Measurements from ENCODE around the gene TPRG1L.

The TPRG1L gene

GRCh38 chr1:3594706-3595377 is 30.0 kb upstream of the TPRG1L start:
- no peak for DNase-seq (ENCODE audit: low read depth)

GRCh38 chr1:3595949-3596348 is 28.9 kb upstream of the TPRG1L start:
- no peak for DNase-seq (ENCODE audit: low read depth)

GRCh38 chr1:3596663-3597598 is 27.9 kb upstream of the TPRG1L start:
- DNase-seq (ENCODE audit: low read depth), result no peak

- no peak for DNase-seq (ENCODE audit: low read depth)
Observed at GRCh38 chr1:3597599-3597964, 27.2 kb upstream of the TPRG1L start.

- no peak for DNase-seq (ENCODE audit: low read depth)
Observed at GRCh38 chr1:3598051-3598491, 26.7 kb upstream of the TPRG1L start.

GRCh38 chr1:3598522-3599285 is 26.1 kb upstream of the TPRG1L start:
- DNase-seq (ENCODE audit: low read depth), result no peak

GRCh38 chr1:3599286-3599811 is 25.5 kb upstream of the TPRG1L start:
- no peak for DNase-seq (ENCODE audit: low read depth)

- DNase-seq (ENCODE audit: low read depth), result no peak
Observed at GRCh38 chr1:3599816-3600215, 25.0 kb upstream of the TPRG1L start.

- DNase-seq (ENCODE audit: low read depth), result no peak
Observed at GRCh38 chr1:3600354-3600753, 24.5 kb upstream of the TPRG1L start.

- no peak for DNase-seq (ENCODE audit: low read depth)
Observed at GRCh38 chr1:3601743-3602142, 23.1 kb upstream of the TPRG1L start.

GRCh38 chr1:3602375-3602774 is 22.4 kb upstream of the TPRG1L start:
- no peak for DNase-seq (ENCODE audit: low read depth)

- DNase-seq (ENCODE audit: low read depth), result no peak
Observed at GRCh38 chr1:3603156-3603555, 21.7 kb upstream of the TPRG1L start.

GRCh38 chr1:3603571-3604467 is 21.0 kb upstream of the TPRG1L start:
- DNase-seq (ENCODE audit: low read depth), result no peak

- DNase-seq (ENCODE audit: low read depth), result no peak
Observed at GRCh38 chr1:3604468-3604974, 20.3 kb upstream of the TPRG1L start.

GRCh38 chr1:3604997-3605823 is 19.6 kb upstream of the TPRG1L start:
- no peak for DNase-seq (ENCODE audit: low read depth)

- no peak for DNase-seq (ENCODE audit: low read depth)
Observed at GRCh38 chr1:3606779-3607702, 17.8 kb upstream of the TPRG1L start.

- no peak for DNase-seq (ENCODE audit: low read depth)
Observed at GRCh38 chr1:3607703-3608065, 17.1 kb upstream of the TPRG1L start.

- DNase-seq (ENCODE audit: low read depth), result no peak
Observed at GRCh38 chr1:3608154-3608553, 16.7 kb upstream of the TPRG1L start.
